B cell (primary cell): Measurements from ENCODE around the gene S100A16. TPM values are rescaled to one million over a fixed set of nuclear protein-coding genes. Genes with fewer than 3 reads are reported as not detected.
A peak's percentile ranks its signal among the peaks of the same experiment; 100 is the strongest.

Experiments used
- ATAC-seq: fragments of 200-7000 bp; cut with Tn5 transposase; one replicate; pipeline ENCODE4 v1.10.0; 2021; ENCODE audit warnings: low read depth, mild to moderate bottlenecking, moderate number of reproducible peaks, moderate library complexity
- CTCF ChIA-PET: fragments of 350-600 bp; sonication (Branson Sonifier 250); formaldehyde crosslinking; loops from one replicate; lab custom pipeline; 2021; ENCODE audit warnings: antibody characterized with exemption, inconsistent platforms; lab: Charles Lee
- POLR2A ChIA-PET: fragments of 350-600 bp; sonication (Branson Sonifier 250); formaldehyde crosslinking; loops from one replicate; lab custom pipeline; 2021; ENCODE audit warnings: antibody characterized with exemption; lab: Charles Lee
- DNase-seq: peaks from one replicate; pipeline ENCODE4 v3.0.0; 2013
- H2AFZ ChIP-seq: 2 replicates; pipeline ENCODE4 v1.6.1; 2012; ENCODE audit warnings: mild to moderate bottlenecking, low read depth, low read length; ENCODE audit not compliant: insufficient read depth, poor library complexity, severe bottlenecking
- H3K27ac ChIP-seq, 2 donors: 1 replicate in 1 of 2; 2 replicates in 1 of 2; pipeline ENCODE4 v1.5.1; 2012 to 2013; ENCODE audit warnings: low read length in 2 of 2, mild to moderate bottlenecking in 2 of 2, moderate library complexity in 1 of 2
- H3K27me3 ChIP-seq, 4 experiments: fragments of 200-600 bp in 1 of 4; sonication (generic) in 1 of 4; replicated peaks in 1 of 4; 1 replicate in 2 of 4; 2 replicates in 2 of 4; pipeline versions ENCODE4 v1.6.1 to v1.7.0; 2013 to 2016; ENCODE audit warnings: low read length in 3 of 4, mild to moderate bottlenecking in 2 of 4, mixed read lengths in 1 of 4, moderate library complexity in 1 of 4; ENCODE audit not compliant: insufficient read depth in 4 of 4, control insufficient read depth in 3 of 4; ENCODE audit errors: control extremely low read depth in 1 of 4
- H3K36me3 ChIP-seq, 2 experiments: replicated peaks in 1 of 2; 1 replicate in 1 of 2; 2 replicates in 1 of 2; pipeline versions ENCODE4 v1.6.1 to v1.7.1; 2013; ENCODE audit warnings: low read length in 1 of 2; ENCODE audit not compliant: insufficient read depth in 2 of 2, control insufficient read depth in 1 of 2; ENCODE audit errors: control extremely low read depth in 1 of 2, extremely low read depth in 1 of 2
- H3K4me1 ChIP-seq, 2 donors: fragments of 200-600 bp in 1 of 2; sonication (generic) in 1 of 2; 1 replicate in 1 of 2; 2 replicates in 1 of 2; pipeline versions ENCODE4 v1.5.1 to v1.6.1; 2013 to 2017; ENCODE audit warnings: low read length in 2 of 2; ENCODE audit not compliant: control insufficient read depth in 2 of 2, insufficient read depth in 2 of 2
- H3K4me2 ChIP-seq: replicated peaks from 2 replicates; pipeline ENCODE3; 2012; ENCODE audit warnings: mild to moderate bottlenecking, low read depth, low read length; ENCODE audit not compliant: poor library complexity, severe bottlenecking
- H3K4me3 ChIP-seq, 5 experiments: fragments of 200-600 bp in 1 of 5; sonication (generic) in 1 of 5; 1 replicate in 3 of 5; 2 replicates in 2 of 5; pipeline versions ENCODE4 v1.5.1 to v1.7.0; 2011 to 2016; ENCODE audit warnings: low read length in 4 of 5, mild to moderate bottlenecking in 4 of 5, low read depth in 2 of 5, control low read depth in 1 of 5, moderate library complexity in 1 of 5; ENCODE audit not compliant: insufficient read depth in 1 of 5; ENCODE audit errors: control extremely low read depth in 1 of 5, extremely low read depth in 1 of 5
- H3K79me2 ChIP-seq: fragments of 200-600 bp; sonication (generic); one replicate; pipeline ENCODE4 v1.6.0; 2016; ENCODE audit warnings: low read length; ENCODE audit not compliant: control insufficient read depth, insufficient read depth
- H3K9ac ChIP-seq: fragments of 200-600 bp; sonication (generic); 2 replicates; pipeline ENCODE4 v1.6.1; 2017; ENCODE audit warnings: mild to moderate bottlenecking, low read length, moderate library complexity
- H3K9me3 ChIP-seq, 3 donors: one replicate each; pipeline versions ENCODE4 v1.6.1 to v1.7.1; 2013; ENCODE audit warnings: low read length in 2 of 3; ENCODE audit not compliant: control insufficient read depth in 2 of 3, insufficient read depth in 1 of 3; ENCODE audit errors: control extremely low read depth in 1 of 3
- H4K20me1 ChIP-seq: 2 replicates; pipeline ENCODE4 v1.6.0; 2012; ENCODE audit warnings: mild to moderate bottlenecking, low read length; ENCODE audit not compliant: insufficient read depth, control insufficient read depth, poor library complexity, severe bottlenecking
- H3K27ac Mint-ChIP-seq: one replicate; pipeline ENCODE4 v1.8.0; 2021; ENCODE audit warnings: mixed read lengths
- H3K27me3 Mint-ChIP-seq: one replicate; pipeline ENCODE4 v1.8.0; 2021; ENCODE audit warnings: mixed read lengths
- H3K4me1 Mint-ChIP-seq: one replicate; pipeline ENCODE4 v1.8.0; 2021; ENCODE audit warnings: mixed read lengths
- H3K4me3 Mint-ChIP-seq: one replicate; pipeline ENCODE4 v1.8.0; 2021; ENCODE audit warnings: mixed read lengths
- H3K9me3 Mint-ChIP-seq: one replicate; pipeline ENCODE4 v1.8.0; 2022; ENCODE audit warnings: mixed read lengths; ENCODE audit not compliant: insufficient read depth
- CTCF ChIP-seq: fragments of 200-600 bp; IDR thresholded peaks from one replicate; pipeline ENCODE4 v1.8.0; 2022; ENCODE audit warnings: antibody characterized with exemption, mild to moderate bottlenecking
- EZH2 ChIP-seq: IDR thresholded peaks from 2 replicates; pipeline ENCODE4 v1.6.1; 2012; ENCODE audit warnings: borderline replicate concordance, low read depth, mild to moderate bottlenecking, moderate library complexity, low read length; ENCODE audit not compliant: insufficient read depth, poor library complexity, severe bottlenecking
- WGBS: methylation state at CpG from one replicate; pipeline ENCODE4 v1.1.5; 2013; ENCODE audit warnings: missing lambda C conversion rate; ENCODE audit not compliant: insufficient coverage; 5-methylcytosine and 5-hydroxymethylcytosine counted together
- intact Hi-C: fragments of 100-400 bp; cut with micrococcal nuclease; formaldehyde crosslinking; loops from one replicate; pipeline ENCODE4 v1.10.0; 2022
- polyA plus RNA-seq: library from polyadenylated mRNA; depleted of rRNA; stranded (reverse); fragments of >200 nt; gene quantifications from 2 replicates; pipeline ENCODE4 v1.2.3, GENCODE V29; 2012
- total RNA-seq, 2 donors: library from RNA; stranded (reverse); fragments of 120-200 nt in 1 of 2; gene quantifications; 1 replicate in 1 of 2; 2 replicates in 1 of 2; pipeline versions ENCODE4 v1.2.3 to v1.2.4, GENCODE V29; 2013 to 2022

S100A16 gene
- total and polyA plus RNA-seq, 2 donors (not counting 1 experiment from before 2014, with no cell fraction given) = not detected

GRCh38 chr1:153643100-153643499, 30.2 kb upstream of the S100A16 start:
- no peak overlapping the region for H3K27ac Mint-ChIP-seq
- H3K79me2 ChIP-seq = peaks cover 50% of the 10 kb centered on the region

GRCh38 chr1:153642161-153642560, 29.2 kb upstream of the S100A16 start:
- no peak for ATAC-seq
- peaks cover 59% of the 10 kb centered on the region for H3K79me2 ChIP-seq

More at GRCh38 chr1:153643100-153643499, 30.2 kb upstream of the S100A16 start:
- H3K9me3 ChIP-seq = no peaks in the 10 kb centered on the region
- Mint-ChIP-seq H3K27me3 (no peaks in the 10 kb centered on the region), H3K9me3 (no peaks in the 10 kb centered on the region), H3K4me1 (peaks cover 20% of the 10 kb centered on the region), H3K4me3 (no peak overlapping the region)
- no peak overlapping the region for H2AFZ ChIP-seq
- ChIA-PET CTCF (interaction anchor here (0.9 to 3.3 kb wide), 3 partner anchors 43 to 148 kb away, joined by 3 to 8 read pairs (median 5); no protein-coding TSS in a partner anchor), POLR2A (interaction anchor here (0.6 to 2.2 kb wide), 2 partner anchors 9 to 506 kb away, joined by 7 to 8 read pairs; partner anchors contain the start of gene CHTOP)
- no peak overlapping the region for H3K4me2 ChIP-seq
- no peaks in the 10 kb centered on the region for H3K27me3 ChIP-seq
- H3K27ac ChIP-seq = peak overlapping the region in 1 of 2 donors; percentile 6
- intact Hi-C loops = no loop called here
- TF ChIP-seq CTCF (no peak), EZH2 (no peak)
- WGBS = no CpG with 5 or more reads among the region's 11 CpGs
- DNase-seq = no peak
- no peak for ATAC-seq
- no peak overlapping the region for H3K4me3 ChIP-seq
- H4K20me1 ChIP-seq = peaks cover 14% of the 10 kb centered on the region
- peaks cover 45 to 94% of the 10 kb centered on the region in 2 experiments for H3K36me3 ChIP-seq
- H3K9ac ChIP-seq = no peak overlapping the region
- no peaks in the 10 kb centered on the region for H3K4me1 ChIP-seq

More at GRCh38 chr1:153642161-153642560, 29.2 kb upstream of the S100A16 start:
- Histone ChIP-seq H3K4me2 (no peak overlapping the region), H3K36me3 (peaks cover 52 to 96% of the 10 kb centered on the region in 2 experiments), H3K27ac (no peak overlapping the region), H2AFZ (no peak overlapping the region), H3K9me3 (no peaks in the 10 kb centered on the region), H3K9ac (no peak overlapping the region), H3K4me3 (no peak overlapping the region), H3K4me1 (no peaks in the 10 kb centered on the region), H3K27me3 (no peaks in the 10 kb centered on the region), H4K20me1 (peaks cover 22% of the 10 kb centered on the region)
- intact Hi-C loops = no loop called here
- CTCF ChIA-PET = no interaction called here
- no peaks in the 10 kb centered on the region for H3K27me3 Mint-ChIP-seq
- H3K27ac Mint-ChIP-seq = no peak overlapping the region
- no peaks in the 10 kb centered on the region for H3K9me3 Mint-ChIP-seq
- TF ChIP-seq EZH2 (no peak), CTCF (no peak)
- POLR2A ChIA-PET = no interaction called here
- no peak for DNase-seq
- 100% methylated on average over 5 of the region's 11 CpGs for WGBS
- H3K4me1 Mint-ChIP-seq = peaks cover 24% of the 10 kb centered on the region
- no peak overlapping the region for H3K4me3 Mint-ChIP-seq
